ENCODE results near the gene FAM217A.

- TF ChIP-seq USF2 (IDR thresholded peaks at IDR 0.05; ENCODE audit: low read depth, low read length): no peak
- no peak for TF ChIP-seq USF2 (CRISPR knock-in tag; IDR thresholded peaks at IDR 0.05; ENCODE audit: borderline replicate concordance)
- TF ChIP-seq CTCF (CRISPR knock-in tag; IDR thresholded peaks at IDR 0.05): no peak
- no peak for TF ChIP-seq ZNF143 (CRISPR knock-in tag; IDR thresholded peaks at IDR 0.05)
- no peak for TF ChIP-seq ZNF569 (CRISPR knock-in tag; IDR thresholded peaks at IDR 0.05; ENCODE audit: borderline replicate concordance)
- no peak for TF ChIP-seq KDM1A (CRISPR knock-in tag; IDR thresholded peaks at IDR 0.05)
- TF ChIP-seq U2AF1 (optimal IDR thresholded peaks at IDR 0.05; ENCODE audit: low read depth, low read length): no peak
- TF ChIP-seq JUN (CRISPR knock-in tag; IDR thresholded peaks at IDR 0.05): no peak
- TF ChIP-seq ZNF317 (CRISPR knock-in tag; IDR thresholded peaks at IDR 0.05): no peak
- TF ChIP-seq TBX2 (CRISPR knock-in tag; IDR thresholded peaks at IDR 0.05; ENCODE audit: borderline replicate concordance): no peak
- TF ChIP-seq YY1 (IDR thresholded peaks at IDR 0.05; ENCODE audit: insufficient read depth, insufficient replicate concordance, low read depth, low read length): no peak
- TF ChIP-seq SOX6 (IDR thresholded peaks at IDR 0.05): no peak
- TF ChIP-seq SOX6 (CRISPR knock-in tag; IDR thresholded peaks at IDR 0.05): no peak
- TF ChIP-seq KDM3A (CRISPR knock-in tag; IDR thresholded peaks at IDR 0.05; ENCODE audit: low read depth): peak; percentile 24; the same call in 1 of the 2 replicates
- no peak for TF ChIP-seq FOXK2 (IDR thresholded peaks at IDR 0.05)
- TF ChIP-seq ZNF572 (CRISPR knock-in tag; IDR thresholded peaks at IDR 0.05): no peak
These were observed 58.2 kb downstream of the FAM217A start for GRCh38 chr6:4020822-4021132.

Measured in HepG2 (cell line).